Astrocyte of the spinal cord (primary cell): ENCODE data around the gene KLHL13.

Source experiments
- DNase-seq: peaks from one replicate; pipeline ENCODE4 v3.0.0; 2011; ENCODE audit warnings: low read depth, low spot score
- H3K4me3 ChIP-seq: 2 replicates; pipeline ENCODE4 v1.5.1; 2011; ENCODE audit warnings: low read depth, mild to moderate bottlenecking, low read length, moderate library complexity
- CTCF ChIP-seq: IDR thresholded peaks from 2 replicates; pipeline ENCODE4 v1.5.1; 2012; ENCODE audit warnings: low read depth, mild to moderate bottlenecking, low read length, inconsistent platforms
- in situ Hi-C: cut with HindIII; loops from 2 replicates; pipeline ENCODE4 v1.10.0; 2017; ENCODE audit warnings: low sequenced_read_pairs

The KLHL13 gene

GRCh38 chrX:117919755-117920154 lies 196.9 kb downstream of the KLHL13 start:
- in situ Hi-C loops: no loop called here
- TF ChIP-seq CTCF: no peak

GRCh38 chrX:117910216-117910615 lies 206.4 kb downstream of the KLHL13 start:
- in situ Hi-C loops: no loop called here
- peak; percentile 1 for DNase-seq
- H3K4me3 ChIP-seq: no peak overlapping the region
- TF ChIP-seq CTCF: no peak

More at GRCh38 chrX:117919755-117920154, 196.9 kb downstream of the KLHL13 start:
- DNase-seq: no peak
- no peak overlapping the region for H3K4me3 ChIP-seq

GRCh38 chrX:117898226-117898625 lies 218.4 kb downstream of the KLHL13 start:
- no peak for DNase-seq
- in situ Hi-C loops: no loop called here
- no peak for TF ChIP-seq CTCF
- no peak overlapping the region for H3K4me3 ChIP-seq

- DNase-seq: peak; percentile 0
- no peak overlapping the region for H3K4me3 ChIP-seq
- in situ Hi-C loops: no loop called here
- TF ChIP-seq CTCF: no peak
Measured at GRCh38 chrX:117895418-117895817, 221.2 kb downstream of the KLHL13 start.

GRCh38 chrX:117892469-117892868 lies 224.1 kb downstream of the KLHL13 start:
- no peak overlapping the region for H3K4me3 ChIP-seq
- no peak for DNase-seq
- in situ Hi-C loops: no loop called here
- TF ChIP-seq CTCF: no peak

GRCh38 chrX:117871796-117872195 lies 244.8 kb downstream of the KLHL13 start:
- TF ChIP-seq CTCF: no peak
- no peak for DNase-seq
- H3K4me3 ChIP-seq: no peak overlapping the region
- in situ Hi-C loops: no loop called here

GRCh38 chrX:117860517-117860916 lies 256.1 kb downstream of the KLHL13 start:
- no peak overlapping the region for H3K4me3 ChIP-seq
- no peak for TF ChIP-seq CTCF
- in situ Hi-C loops: no loop called here
- DNase-seq: no peak
